ENCODE results near the gene HBE1. TPM values are rescaled to one million over a fixed set of nuclear protein-coding genes. Genes with fewer than 3 reads are reported as not detected.

The HBE1 gene
- total and polyA plus RNA-seq, 9 of the 15 experiments (the other 6 are each of a cell fraction or from before 2014, with no cell fraction given), result 612 to 10,250 (median 2,181) TPM

DNA sequence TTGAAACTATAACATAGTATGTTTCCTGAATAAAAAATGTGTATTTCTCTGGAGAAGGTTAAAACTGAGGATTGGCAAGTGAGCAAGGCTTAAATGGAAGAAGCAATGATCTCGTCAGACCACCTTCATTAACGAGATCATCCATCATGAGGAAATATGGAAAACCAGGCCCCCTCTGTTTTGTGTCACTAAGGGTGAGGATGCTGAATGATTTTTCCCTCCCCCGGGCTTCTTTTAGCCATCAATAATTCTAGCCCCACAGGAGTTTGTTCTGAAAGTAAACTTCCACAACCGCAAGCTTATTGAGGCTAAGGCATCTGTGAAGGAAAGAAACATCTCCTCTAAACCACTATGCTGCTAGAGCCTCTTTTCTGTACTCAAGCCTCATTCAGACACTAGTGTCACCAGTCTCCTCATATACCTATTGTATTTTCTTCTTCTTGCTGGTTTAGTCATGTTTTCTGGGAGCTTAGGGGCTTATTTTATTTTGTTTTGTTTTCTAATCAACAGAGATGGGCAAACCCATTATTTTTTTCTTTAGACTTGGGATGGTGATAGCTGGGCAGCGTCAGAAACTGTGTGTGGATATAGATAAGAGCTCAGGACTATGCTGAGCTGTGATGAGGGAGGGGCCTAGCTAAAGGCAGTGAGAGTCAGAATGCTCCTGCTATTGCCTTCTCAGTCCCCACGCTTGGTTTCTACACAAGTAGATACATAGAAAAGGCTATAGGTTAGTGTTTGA lies 5.8 kb upstream of the HBE1 start (continued):
- TF ChIP-seq JUND (IDR thresholded peaks at IDR 0.05; ENCODE audit: borderline replicate concordance, low read depth, low read length) (peak; percentile 66; the same call in 1 of the 2 replicates), JUND (tag; IDR thresholded peaks at IDR 0.05; ENCODE audit: borderline replicate concordance, low read depth, low read length) (peak; percentile 83; the same call in 2 of the 3 replicates), NFIC (IDR thresholded peaks at IDR 0.05) (peak; percentile 58), RBM17 (IDR thresholded peaks at IDR 0.05; ENCODE audit: borderline replicate concordance, low read depth, low read length) (no peak), ZNF24 (IDR thresholded peaks at IDR 0.05) (no peak), BHLHE40 (IDR thresholded peaks at IDR 0.05; ENCODE audit: low read length) (no peak), KDM2B (CRISPR knock-in tag; IDR thresholded peaks at IDR 0.05) (no peak), SP2 (IDR thresholded peaks at IDR 0.05; ENCODE audit: extremely low read depth, low read depth, low read length, poor library complexity, severe bottlenecking) (no peak), TAL1 (IDR thresholded peaks at IDR 0.05) (peak; percentile 87), PRMT5 (CRISPR knock-in tag; IDR thresholded peaks at IDR 0.05) (no peak), SAP30 (IDR thresholded peaks at IDR 0.05; ENCODE audit: borderline replicate concordance, insufficient read depth, low read depth, low read length, poor library complexity, severe bottlenecking) (no peak)
- TF ChIP-seq, protein P1, sequence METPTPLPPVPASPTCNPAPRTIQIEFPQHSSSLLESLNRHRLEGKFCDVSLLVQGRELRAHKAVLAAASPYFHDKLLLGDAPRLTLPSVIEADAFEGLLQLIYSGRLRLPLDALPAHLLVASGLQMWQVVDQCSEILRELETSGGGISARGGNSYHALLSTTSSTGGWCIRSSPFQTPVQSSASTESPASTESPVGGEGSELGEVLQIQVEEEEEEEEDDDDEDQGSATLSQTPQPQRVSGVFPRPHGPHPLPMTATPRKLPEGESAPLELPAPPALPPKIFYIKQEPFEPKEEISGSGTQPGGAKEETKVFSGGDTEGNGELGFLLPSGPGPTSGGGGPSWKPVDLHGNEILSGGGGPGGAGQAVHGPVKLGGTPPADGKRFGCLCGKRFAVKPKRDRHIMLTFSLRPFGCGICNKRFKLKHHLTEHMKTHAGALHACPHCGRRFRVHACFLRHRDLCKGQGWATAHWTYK (CRISPR knock-in tag; IDR thresholded peaks at IDR 0.05), result no peak
- TF ChIP-seq, protein P2, sequence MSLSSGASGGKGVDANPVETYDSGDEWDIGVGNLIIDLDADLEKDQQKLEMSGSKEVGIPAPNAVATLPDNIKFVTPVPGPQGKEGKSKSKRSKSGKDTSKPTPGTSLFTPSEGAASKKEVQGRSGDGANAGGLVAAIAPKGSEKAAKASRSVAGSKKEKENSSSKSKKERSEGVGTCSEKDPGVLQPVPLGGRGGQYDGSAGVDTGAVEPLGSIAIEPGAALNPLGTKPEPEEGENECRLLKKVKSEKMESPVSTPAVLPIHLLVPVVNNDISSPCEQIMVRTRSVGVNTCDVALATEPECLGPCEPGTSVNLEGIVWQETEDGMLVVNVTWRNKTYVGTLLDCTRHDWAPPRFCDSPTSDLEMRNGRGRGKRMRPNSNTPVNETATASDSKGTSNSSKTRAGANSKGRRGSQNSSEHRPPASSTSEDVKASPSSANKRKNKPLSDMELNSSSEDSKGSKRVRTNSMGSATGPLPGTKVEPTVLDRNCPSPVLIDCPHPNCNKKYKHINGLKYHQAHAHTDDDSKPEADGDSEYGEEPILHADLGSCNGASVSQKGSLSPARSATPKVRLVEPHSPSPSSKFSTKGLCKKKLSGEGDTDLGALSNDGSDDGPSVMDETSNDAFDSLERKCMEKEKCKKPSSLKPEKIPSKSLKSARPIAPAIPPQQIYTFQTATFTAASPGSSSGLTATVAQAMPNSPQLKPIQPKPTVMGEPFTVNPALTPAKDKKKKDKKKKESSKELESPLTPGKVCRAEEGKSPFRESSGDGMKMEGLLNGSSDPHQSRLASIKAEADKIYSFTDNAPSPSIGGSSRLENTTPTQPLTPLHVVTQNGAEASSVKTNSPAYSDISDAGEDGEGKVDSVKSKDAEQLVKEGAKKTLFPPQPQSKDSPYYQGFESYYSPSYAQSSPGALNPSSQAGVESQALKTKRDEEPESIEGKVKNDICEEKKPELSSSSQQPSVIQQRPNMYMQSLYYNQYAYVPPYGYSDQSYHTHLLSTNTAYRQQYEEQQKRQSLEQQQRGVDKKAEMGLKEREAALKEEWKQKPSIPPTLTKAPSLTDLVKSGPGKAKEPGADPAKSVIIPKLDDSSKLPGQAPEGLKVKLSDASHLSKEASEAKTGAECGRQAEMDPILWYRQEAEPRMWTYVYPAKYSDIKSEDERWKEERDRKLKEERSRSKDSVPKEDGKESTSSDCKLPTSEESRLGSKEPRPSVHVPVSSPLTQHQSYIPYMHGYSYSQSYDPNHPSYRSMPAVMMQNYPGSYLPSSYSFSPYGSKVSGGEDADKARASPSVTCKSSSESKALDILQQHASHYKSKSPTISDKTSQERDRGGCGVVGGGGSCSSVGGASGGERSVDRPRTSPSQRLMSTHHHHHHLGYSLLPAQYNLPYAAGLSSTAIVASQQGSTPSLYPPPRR (CRISPR knock-in tag; IDR thresholded peaks at IDR 0.05; ENCODE audit: borderline replicate concordance), result no peak
- TF ChIP-seq, protein P3, sequence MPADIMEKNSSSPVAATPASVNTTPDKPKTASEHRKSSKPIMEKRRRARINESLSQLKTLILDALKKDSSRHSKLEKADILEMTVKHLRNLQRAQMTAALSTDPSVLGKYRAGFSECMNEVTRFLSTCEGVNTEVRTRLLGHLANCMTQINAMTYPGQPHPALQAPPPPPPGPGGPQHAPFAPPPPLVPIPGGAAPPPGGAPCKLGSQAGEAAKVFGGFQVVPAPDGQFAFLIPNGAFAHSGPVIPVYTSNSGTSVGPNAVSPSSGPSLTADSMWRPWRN (IDR thresholded peaks at IDR 0.05; ENCODE audit: low read depth), result no peak
- TF ChIP-seq, protein P4, sequence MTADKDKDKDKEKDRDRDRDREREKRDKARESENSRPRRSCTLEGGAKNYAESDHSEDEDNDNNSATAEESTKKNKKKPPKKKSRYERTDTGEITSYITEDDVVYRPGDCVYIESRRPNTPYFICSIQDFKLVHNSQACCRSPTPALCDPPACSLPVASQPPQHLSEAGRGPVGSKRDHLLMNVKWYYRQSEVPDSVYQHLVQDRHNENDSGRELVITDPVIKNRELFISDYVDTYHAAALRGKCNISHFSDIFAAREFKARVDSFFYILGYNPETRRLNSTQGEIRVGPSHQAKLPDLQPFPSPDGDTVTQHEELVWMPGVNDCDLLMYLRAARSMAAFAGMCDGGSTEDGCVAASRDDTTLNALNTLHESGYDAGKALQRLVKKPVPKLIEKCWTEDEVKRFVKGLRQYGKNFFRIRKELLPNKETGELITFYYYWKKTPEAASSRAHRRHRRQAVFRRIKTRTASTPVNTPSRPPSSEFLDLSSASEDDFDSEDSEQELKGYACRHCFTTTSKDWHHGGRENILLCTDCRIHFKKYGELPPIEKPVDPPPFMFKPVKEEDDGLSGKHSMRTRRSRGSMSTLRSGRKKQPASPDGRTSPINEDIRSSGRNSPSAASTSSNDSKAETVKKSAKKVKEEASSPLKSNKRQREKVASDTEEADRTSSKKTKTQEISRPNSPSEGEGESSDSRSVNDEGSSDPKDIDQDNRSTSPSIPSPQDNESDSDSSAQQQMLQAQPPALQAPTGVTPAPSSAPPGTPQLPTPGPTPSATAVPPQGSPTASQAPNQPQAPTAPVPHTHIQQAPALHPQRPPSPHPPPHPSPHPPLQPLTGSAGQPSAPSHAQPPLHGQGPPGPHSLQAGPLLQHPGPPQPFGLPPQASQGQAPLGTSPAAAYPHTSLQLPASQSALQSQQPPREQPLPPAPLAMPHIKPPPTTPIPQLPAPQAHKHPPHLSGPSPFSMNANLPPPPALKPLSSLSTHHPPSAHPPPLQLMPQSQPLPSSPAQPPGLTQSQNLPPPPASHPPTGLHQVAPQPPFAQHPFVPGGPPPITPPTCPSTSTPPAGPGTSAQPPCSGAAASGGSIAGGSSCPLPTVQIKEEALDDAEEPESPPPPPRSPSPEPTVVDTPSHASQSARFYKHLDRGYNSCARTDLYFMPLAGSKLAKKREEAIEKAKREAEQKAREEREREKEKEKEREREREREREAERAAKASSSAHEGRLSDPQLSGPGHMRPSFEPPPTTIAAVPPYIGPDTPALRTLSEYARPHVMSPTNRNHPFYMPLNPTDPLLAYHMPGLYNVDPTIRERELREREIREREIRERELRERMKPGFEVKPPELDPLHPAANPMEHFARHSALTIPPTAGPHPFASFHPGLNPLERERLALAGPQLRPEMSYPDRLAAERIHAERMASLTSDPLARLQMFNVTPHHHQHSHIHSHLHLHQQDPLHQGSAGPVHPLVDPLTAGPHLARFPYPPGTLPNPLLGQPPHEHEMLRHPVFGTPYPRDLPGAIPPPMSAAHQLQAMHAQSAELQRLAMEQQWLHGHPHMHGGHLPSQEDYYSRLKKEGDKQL (CRISPR knock-in tag; IDR thresholded peaks at IDR 0.05; ENCODE audit: borderline replicate concordance), result no peak

Measured in K562 (cell line).